Measurements from ENCODE around the gene TNRC6C.

DNA sequence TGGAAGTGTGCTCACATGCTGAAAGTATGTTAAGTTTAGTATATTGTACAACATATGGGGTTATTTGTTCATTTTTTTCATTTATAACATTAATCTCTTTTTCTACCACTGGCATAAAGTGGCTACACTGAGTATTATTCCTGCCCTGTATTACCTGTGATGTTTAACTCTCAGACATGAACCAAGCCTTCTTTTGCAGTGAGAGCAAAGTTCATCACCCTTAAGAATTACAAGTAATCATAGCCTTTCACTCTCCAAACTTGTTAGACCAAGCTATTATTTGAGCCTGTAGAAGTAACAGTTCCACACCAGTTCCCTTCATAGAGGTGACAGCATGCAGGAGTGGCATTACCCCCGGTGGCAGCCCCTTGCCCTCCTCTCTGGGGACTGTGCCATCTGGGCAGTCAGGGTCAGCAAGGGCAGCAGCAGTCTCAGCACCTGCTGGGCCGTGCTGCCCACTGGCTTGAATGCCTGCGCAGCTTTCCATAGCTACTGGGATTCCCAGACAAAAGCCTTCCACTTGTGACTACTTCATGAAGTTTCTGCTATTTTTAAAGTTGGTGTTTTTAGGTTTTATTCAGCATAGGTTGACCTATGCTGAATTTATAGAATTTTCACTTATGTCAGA lies 98.7 kb downstream of the TNRC6C start:
- TF ChIP-seq, protein P1, sequence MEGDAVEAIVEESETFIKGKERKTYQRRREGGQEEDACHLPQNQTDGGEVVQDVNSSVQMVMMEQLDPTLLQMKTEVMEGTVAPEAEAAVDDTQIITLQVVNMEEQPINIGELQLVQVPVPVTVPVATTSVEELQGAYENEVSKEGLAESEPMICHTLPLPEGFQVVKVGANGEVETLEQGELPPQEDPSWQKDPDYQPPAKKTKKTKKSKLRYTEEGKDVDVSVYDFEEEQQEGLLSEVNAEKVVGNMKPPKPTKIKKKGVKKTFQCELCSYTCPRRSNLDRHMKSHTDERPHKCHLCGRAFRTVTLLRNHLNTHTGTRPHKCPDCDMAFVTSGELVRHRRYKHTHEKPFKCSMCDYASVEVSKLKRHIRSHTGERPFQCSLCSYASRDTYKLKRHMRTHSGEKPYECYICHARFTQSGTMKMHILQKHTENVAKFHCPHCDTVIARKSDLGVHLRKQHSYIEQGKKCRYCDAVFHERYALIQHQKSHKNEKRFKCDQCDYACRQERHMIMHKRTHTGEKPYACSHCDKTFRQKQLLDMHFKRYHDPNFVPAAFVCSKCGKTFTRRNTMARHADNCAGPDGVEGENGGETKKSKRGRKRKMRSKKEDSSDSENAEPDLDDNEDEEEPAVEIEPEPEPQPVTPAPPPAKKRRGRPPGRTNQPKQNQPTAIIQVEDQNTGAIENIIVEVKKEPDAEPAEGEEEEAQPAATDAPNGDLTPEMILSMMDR (IDR thresholded peaks at IDR 0.05; ENCODE audit: low read depth, low read length): no peak
- TF ChIP-seq POLR2A (IDR thresholded peaks at IDR 0.05; ENCODE audit: extremely low read depth, insufficient read length): no peak

Measured in NB4 (cell line).